NCI-H2029 treated with DMSO at 0.1 percent for 48 hours (cell line): ENCODE results near the gene ANKRD55.
"Not testable (repeated sequence)": the region's sequence is repeated elsewhere in the genome, so short reads cannot be mapped to it uniquely, and the experiment has no call there.

Experiments used
- DNase-seq: peaks from one replicate; lab custom pipeline; 2025; lab: John Stamatoyannopoulos, UW

The ANKRD55 gene

GRCh38 chr5:56233230-56233629 lies at the start of gene ANKRD55:
Gene ANKRD55 (minus strand): TSS chr5:56233330. CDS start chr5:56232913, 417 bp downstream.
- DNase-seq: peak; percentile 34

GRCh38 chr5:56282216-56282615 lies 49.1 kb upstream of the ANKRD55 start:
- no peak for DNase-seq

- no peak for DNase-seq
Measured at GRCh38 chr5:56281489-56282165, 48.5 kb upstream of the ANKRD55 start.

- DNase-seq: no peak
Measured at GRCh38 chr5:56279979-56280378, 46.8 kb upstream of the ANKRD55 start.

GRCh38 chr5:56279291-56279690 lies 46.2 kb upstream of the ANKRD55 start:
- DNase-seq: no peak

DNA sequence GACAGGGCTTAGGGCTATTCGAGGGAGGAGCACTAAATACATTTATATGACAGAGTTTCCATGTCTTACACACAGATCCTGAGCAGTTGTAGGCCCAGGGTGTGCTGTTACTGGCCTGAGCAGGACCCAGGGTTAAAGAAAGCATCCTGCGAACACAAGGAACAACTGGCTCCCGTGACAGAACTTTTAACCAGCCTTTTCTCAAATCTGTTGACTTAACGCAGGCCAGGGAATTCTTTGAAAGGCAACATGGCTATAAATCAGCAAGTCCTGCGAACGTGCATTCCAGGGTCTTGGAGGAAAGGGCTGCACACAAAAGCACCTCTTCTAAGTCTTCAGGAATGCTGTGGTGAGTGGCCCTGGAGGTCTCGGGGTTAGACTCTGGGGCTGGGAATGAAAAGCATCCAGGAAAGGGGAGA lies 45.2 kb upstream of the ANKRD55 start:
- no peak for DNase-seq

DNA sequence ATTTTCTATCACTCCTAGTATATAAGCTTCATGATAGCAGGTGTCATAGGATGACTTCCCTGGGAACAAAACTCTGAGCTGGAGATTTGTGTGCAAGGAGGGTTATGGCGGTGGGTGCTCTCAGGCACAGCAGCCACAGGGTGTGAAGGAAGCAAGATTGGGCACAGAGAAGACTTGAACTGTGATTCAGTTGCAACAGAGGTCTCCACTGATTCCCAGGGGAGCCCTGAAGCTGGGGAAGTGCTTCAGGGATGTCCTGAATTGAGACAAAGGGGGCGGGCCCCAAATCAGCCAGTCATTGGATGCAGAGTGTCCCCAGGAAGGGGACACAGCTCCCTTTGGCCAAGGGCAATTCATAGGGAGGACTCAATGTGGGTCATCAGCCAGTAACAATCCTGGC lies 44.4 kb upstream of the ANKRD55 start:
- no peak for DNase-seq

DNA sequence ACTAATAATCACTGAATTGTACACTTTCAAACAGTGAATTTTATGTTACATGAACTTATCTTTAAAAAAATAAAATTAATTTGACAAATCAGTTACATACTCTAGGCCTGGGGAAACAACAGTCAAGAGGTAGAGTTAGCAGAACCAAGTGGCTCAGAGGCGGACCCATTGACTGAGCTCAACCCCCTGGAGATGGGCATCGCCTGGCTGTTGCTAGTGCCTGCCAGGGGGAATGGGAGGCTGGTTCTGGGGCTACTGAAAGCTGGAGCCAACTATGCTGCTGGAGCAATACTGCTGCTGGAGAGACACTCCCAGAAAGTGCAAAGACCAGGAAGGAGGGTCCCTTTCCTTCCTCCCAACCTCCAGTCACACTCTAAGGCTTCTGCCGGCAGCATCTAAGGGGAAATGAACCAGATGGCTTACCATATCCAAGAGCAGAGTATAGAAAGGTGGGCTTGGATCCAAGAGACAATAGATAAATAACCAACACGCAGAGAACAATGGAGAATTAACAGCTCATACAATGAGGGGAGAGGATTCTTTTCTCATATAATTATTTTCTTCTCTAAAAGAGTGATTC lies 40.3 kb upstream of the ANKRD55 start:
- DNase-seq: no peak

DNA sequence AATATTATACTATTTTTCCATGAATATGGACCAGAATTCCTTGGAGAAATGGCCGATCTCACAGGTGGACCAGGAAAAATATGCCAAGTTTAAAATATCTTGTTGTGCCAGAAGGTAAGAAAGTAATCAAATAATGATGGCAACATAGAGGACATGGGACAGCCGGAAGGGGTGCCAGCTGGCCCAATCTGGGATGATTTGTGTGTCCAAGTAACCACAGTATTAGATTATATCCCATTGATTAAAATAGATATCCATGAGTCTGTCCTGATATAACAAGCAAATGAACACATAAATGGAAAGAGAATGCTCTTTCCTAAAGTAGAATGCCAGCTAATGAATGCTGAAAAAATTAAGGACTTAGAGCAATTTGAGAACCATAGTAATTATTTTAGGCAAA lies 39.6 kb upstream of the ANKRD55 start:
- DNase-seq: no peak

- peak; percentile 46 for DNase-seq
Measured at GRCh38 chr5:56270568-56271392, 37.6 kb upstream of the ANKRD55 start.

- no peak for DNase-seq
Measured at GRCh38 chr5:56270058-56270457, 36.9 kb upstream of the ANKRD55 start.

GRCh38 chr5:56269216-56269927 lies 36.2 kb upstream of the ANKRD55 start:
- no peak for DNase-seq

GRCh38 chr5:56268707-56269106 lies 35.6 kb upstream of the ANKRD55 start:
- DNase-seq: not testable (repeated sequence)

GRCh38 chr5:56267856-56268255 lies 34.7 kb upstream of the ANKRD55 start:
- no peak for DNase-seq

- DNase-seq: peak; percentile 15
Measured at GRCh38 chr5:56264417-56265025, 31.4 kb upstream of the ANKRD55 start.

- no peak for DNase-seq
Measured at GRCh38 chr5:56262279-56262678, 29.1 kb upstream of the ANKRD55 start.

- DNase-seq: no peak
Measured at GRCh38 chr5:56259002-56259511, 25.9 kb upstream of the ANKRD55 start.

GRCh38 chr5:56257763-56258529 lies 24.8 kb upstream of the ANKRD55 start:
- DNase-seq: not testable (repeated sequence)

DNA sequence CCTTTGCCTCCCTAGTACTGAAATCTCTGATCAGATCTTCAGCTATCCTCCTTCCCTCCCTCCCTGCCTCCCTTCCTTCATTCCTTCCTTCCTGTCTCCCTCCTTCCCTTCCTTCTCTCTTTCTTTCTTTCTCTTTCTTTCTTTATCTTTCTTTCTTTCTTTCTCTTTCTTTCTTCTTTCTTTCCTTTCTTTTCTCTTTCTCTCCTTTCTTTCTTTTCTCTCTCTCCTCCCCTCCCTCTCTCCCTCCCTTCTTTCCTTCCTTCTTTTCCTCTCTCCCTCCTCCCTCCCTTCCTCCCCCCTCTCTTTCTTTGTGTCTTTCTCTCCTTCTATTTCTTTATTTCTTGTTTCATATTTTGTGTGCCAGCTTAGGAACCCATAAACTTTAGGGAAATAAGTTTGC lies 23.9 kb upstream of the ANKRD55 start:
- DNase-seq: no peak

GRCh38 chr5:56255502-56255901 lies 22.4 kb upstream of the ANKRD55 start:
- DNase-seq: no peak

- DNase-seq: no peak
Measured at GRCh38 chr5:56253924-56254323, 20.8 kb upstream of the ANKRD55 start.
